Measurements from ENCODE around the gene ZNF765.
"Not testable (repeated sequence)": the region's sequence is repeated elsewhere in the genome, so short reads cannot be mapped to it uniquely, and the experiment has no call there.

The ZNF765 gene

GRCh38 chr19:53422551-53422950 lies 27.6 kb downstream of the ZNF765 start:
- no peak for DNase-seq (ENCODE audit: low read depth)

GRCh38 chr19:53423074-53423473 lies 28.1 kb downstream of the ZNF765 start:
- DNase-seq (ENCODE audit: low read depth) = not testable (repeated sequence)

DNA sequence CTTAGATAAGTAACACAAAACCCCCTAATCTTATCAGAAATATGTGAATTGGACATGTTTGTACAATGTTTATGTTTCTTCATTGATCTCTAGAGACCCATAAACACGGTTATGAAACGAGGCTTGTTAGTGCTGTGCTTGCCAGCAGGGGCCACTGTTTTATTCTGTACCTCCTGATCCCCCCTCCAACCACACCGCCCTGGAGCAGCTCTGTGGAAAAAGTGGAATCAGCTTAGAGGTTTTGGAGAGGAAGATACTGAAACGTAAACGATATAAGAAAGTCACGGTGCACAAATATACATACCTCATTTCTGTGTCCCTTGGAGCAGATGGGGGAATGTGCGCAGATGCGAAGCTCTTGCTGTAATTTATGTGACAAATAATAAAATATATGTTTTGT lies 28.7 kb downstream of the ZNF765 start:
- DNase-seq (ENCODE audit: low read depth) = not testable (repeated sequence)

GRCh38 chr19:53424968-53425597 lies 30.1 kb downstream of the ZNF765 start:
- peak; percentile 45 for DNase-seq (ENCODE audit: low read depth)

DNA sequence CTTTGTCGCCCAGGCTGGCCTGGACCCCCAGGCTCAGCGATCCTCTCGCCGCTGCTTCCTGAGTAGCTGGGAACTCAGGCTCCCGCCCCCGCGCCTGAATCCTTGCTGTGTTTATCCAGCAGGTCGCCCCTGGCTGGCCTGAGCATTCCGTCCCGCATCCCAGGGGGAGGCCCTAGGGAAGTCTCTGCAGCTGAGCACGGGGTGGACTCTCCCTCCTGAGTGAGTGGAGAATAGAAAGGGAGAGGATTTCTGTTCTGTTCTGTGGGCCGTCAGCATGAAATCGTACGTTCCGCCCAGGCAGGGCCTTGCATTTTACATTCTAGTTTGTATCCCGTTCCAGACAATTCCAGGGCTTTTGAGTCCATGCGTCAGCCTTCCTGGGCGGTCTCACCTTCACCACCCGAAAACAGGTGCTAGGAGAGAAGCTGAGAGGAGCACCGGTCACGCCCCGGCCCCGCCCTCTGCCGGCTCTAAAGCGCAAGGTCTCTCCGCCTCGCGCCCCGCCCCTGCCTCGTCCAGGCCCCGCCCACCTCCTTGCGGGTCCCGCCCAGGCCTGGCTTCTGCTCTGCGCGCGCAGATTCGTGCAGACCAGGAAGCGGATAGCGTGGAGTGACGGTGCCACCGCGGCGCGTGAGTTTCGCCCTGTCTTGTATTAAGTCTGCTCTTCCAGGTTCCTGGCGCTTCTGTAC lies 36.6 kb downstream of the ZNF765 start, which contains the start of gene ZNF761:
Gene ZNF761 (plus strand): TSS at position 586 of the 689 bp plus-strand sequence. CDS start 15,285 bp downstream, outside the sequence.
- DNase-seq (ENCODE audit: low read depth) = peak; percentile 96

DNA sequence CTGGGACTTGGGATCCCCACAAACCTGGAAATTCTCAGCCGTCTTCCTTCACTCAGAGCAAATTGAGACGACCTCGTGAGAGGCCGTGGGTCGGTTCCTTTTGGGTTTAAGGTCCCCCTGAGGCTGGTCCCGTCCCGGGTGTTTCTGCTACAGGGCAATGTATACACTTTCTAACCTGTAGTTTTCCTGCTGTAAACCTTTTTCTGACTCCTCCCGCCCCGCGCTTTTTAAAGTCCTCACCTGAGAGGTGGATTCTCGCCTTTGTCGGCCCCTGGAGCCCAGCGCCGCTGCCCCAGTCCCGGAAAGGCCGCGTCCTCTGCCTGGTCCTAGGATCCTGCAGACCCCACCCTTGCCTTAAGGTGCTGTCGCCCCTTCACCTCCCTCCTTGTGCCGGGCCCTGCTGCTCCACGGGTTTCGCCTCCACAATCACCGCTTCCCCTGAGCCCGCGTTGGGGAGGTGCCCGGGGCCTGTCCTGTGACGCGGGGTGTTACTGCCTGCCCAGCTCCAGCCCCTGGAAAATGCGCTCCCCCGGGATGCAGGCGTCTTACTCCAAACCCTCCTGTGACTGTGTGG lies 37.2 kb downstream of the ZNF765 start:
- no peak for DNase-seq (ENCODE audit: low read depth)

- DNase-seq (ENCODE audit: low read depth) = not testable (repeated sequence)
Observed at GRCh38 chr19:53443809-53444208, 48.9 kb downstream of the ZNF765 start.

GRCh38 chr19:53447196-53447595 lies 52.2 kb downstream of the ZNF765 start:
- not testable (repeated sequence) for DNase-seq (ENCODE audit: low read depth)

GRCh38 chr19:53455828-53456227 lies 60.9 kb downstream of the ZNF765 start:
- DNase-seq (ENCODE audit: low read depth) = no peak

GRCh38 chr19:53460131-53460721 lies 65.3 kb downstream of the ZNF765 start:
- not testable (repeated sequence) for DNase-seq (ENCODE audit: low read depth)

DNA sequence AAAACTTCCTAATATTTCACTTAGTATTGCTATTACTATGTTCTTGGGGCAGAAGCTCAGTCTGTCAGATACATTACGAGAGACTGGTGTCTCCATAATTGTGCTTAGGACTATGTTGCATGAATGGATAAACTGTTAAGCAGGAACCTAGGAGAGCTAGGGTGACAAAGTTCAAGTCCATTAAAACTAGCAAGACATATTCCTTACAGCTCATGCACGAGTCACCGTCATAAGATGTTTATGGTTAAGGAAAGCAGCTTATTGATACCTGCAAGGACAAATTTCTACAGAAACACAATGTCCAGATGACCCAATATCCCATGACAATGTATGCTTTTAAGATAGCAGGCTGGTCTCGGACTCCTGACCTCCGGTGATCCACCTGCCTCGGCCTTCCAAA lies 66.9 kb downstream of the ZNF765 start:
- no peak for DNase-seq (ENCODE audit: low read depth)

DNA sequence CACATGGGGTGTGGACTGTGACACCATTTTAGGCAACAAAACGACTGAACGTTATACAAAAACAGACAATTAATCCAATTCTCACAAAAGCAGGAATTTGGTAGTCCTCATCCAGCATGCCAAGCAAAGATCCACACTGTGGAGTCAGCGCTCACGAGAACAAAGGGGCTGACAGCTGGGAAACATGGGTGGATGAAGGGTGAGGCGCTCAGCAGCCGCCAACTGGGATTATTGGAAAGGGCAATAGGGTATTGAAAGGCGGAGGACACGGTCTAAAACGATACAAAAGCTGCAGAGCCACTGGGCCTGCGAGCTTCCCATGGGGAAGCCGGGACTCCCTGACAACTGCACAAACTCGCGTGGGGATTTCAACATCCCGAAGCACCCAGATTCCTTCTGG lies 67.9 kb downstream of the ZNF765 start:
- no peak for DNase-seq (ENCODE audit: low read depth)

- no peak for DNase-seq (ENCODE audit: low read depth)
Observed at GRCh38 chr19:53463263-53463662, 68.3 kb downstream of the ZNF765 start.

DNA sequence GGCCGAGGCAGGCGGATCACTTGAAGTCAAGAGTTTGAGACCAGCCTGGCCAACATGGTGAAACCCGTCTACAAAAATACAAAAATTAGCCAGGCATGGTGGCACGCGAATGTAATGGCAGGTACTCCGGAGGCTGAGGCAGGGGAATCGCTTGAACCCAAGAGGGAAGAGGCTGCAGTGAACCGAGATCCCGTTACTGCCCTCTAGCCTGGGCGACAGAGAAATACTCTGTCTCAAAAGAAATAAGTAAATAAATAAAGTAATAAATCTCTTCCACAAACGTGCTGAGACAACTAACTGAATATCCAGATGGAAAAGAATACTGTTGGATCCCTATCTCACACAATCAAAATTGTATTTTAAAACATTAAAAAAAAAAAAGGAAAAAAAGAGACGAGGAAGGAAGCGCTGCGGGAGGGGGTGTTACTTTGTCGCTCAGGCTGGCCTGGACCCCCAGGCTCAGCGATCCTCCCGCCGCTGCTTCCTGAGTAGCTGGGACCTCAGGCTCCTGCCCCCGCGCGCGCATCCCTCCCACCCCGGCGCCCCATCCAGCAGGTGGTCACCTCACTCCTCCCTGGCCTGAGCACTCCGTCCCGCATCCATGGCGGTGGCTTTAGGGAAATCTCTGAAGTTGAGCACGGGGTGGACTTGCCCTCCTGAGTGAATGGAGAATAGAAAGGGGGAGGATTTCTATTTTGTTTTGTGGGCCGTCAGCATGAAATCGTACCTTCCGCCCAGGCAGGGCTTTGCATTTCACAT lies 72.0 kb downstream of the ZNF765 start:
- no peak for DNase-seq (ENCODE audit: low read depth)

GRCh38 chr19:53467485-53468262 lies 72.7 kb downstream of the ZNF765 start, which contains the start of gene ZNF813:
Gene ZNF813, plus strand, starts transcription at chr19:53467733. Its CDS starts 16,090 bp downstream, at chr19:53483823.
- peak; percentile 96 for DNase-seq (ENCODE audit: low read depth)

DNA sequence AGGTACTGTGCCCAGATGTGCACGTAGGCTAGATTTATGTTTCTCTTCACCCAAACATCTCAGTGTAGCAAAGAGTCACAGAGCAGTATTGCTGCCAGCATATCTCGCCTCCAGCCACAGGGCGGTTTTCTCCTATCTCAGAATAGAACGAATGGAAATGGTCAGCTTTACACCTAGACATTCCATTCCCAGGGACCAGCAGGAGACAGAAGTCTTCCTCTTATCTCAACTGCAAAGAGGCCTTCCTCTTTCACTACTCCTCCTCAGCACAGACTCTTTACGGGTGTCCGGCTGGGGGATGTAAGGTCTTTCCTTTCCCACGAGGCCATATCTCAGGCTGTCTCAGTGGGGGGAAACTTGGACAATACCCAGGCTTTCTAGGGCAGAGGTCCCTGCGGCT lies 73.7 kb downstream of the ZNF765 start:
- not testable (repeated sequence) for DNase-seq (ENCODE audit: low read depth)

- no peak for DNase-seq (ENCODE audit: low read depth)
Observed at GRCh38 chr19:53471916-53472315, 77.0 kb downstream of the ZNF765 start.

DNA sequence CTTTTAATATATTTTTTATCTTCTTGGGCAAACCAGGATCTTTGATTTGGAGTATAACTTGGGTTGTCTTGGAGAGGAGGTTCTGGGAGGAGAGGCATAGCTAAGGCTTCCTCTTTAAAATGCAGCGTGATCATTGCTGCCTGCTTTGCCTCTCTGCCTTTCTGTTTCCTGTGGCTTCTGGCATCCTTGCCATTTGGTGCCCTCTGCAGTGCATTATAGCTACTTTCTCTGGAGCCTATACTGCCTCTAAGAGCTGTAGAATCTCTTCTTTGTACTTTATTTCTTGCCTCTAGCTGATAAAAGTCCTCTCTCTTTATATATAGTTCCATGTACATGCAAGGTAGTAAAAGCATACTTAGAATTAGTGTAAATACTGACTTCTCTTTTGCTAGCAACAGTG lies 79.9 kb downstream of the ZNF765 start:
- DNase-seq (ENCODE audit: low read depth) = not testable (repeated sequence)

GRCh38 chr19:53475470-53475869 lies 80.5 kb downstream of the ZNF765 start:
- not testable (repeated sequence) for DNase-seq (ENCODE audit: low read depth)

Measured in stimulated activated CD8-positive, alpha-beta memory T cell treated with anti-CD3 and anti-CD28 coated beads, Interleukin-15, amount 100 ng/mL, for 1 hour (primary cell).